ENCODE measurements around the gene ADH7. TPM values are rescaled to one million over a fixed set of nuclear protein-coding genes. Genes with fewer than 3 reads are reported as not detected.

Gene ADH7
- total and polyA plus RNA-seq, 2 of the 8 experiments (the other 6 are each of a cell fraction or from before 2014, with no cell fraction given): not detected

- no peak overlapping the region for H2BK5ac ChIP-seq (ENCODE audit: low read depth, low read length)
Observed at GRCh38 chr4:99483636-99484035, 48.5 kb upstream of the ADH7 start.

More at GRCh38 chr4:99483636-99484035, 48.5 kb upstream of the ADH7 start:
- H3K79me1 ChIP-seq (ENCODE audit: low read depth, low read length): no peaks in the 10 kb centered on the region
- H2BK15ac ChIP-seq (ENCODE audit: low read length): no peak overlapping the region
- peaks cover 28 to 31% of the 10 kb centered on the region in 2 experiments for H3K9me3 ChIP-seq (ENCODE audit: insufficient read depth in 2 of 2, low read depth in 1 of 2, low read length in 1 of 2)
- FAIRE-seq (no peak), DNase-seq (ENCODE audit: low read depth in 1 of 2, low spot score in 2 of 2) (no peak)
- H3K14ac ChIP-seq (ENCODE audit: insufficient read length): no peak overlapping the region
- H3K4me2 ChIP-seq (ENCODE audit: insufficient read depth in 1 of 2, low read depth in 2 of 2, low read length in 2 of 2): no peak overlapping the region
- no peak overlapping the region for H4K8ac ChIP-seq (ENCODE audit: extremely low read depth, insufficient read depth, low read length)
- ChIA-PET CTCF (ENCODE audit: partially characterized antibody) (interaction anchor here (0.6 to 1.6 kb wide), 3 partner anchors 10 to 67 kb away, joined by 4 to 5 read pairs (median 4); no protein-coding TSS in a partner anchor), POLR2A (ENCODE audit: partially characterized antibody) (no interaction called here)
- H3K23me2 ChIP-seq (ENCODE audit: low read depth, low read length): no peaks in the 10 kb centered on the region
- no peak overlapping the region for H3K18ac ChIP-seq (ENCODE audit: extremely low read depth, low read length)
- H4K5ac ChIP-seq (ENCODE audit: insufficient read length, low read depth, low read length): no peak overlapping the region
- H3K36me3 ChIP-seq (ENCODE audit: control insufficient read depth in 2 of 4, insufficient read depth in 4 of 4, low read length in 3 of 4): no peaks in the 10 kb centered on the region; a peak in 1 of 8 replicates
- no peak overlapping the region for H3K56ac ChIP-seq (replicated peaks; ENCODE audit: insufficient read length, low read depth, low read length)
- H4K20me1 ChIP-seq (replicated peaks in 1 of 2; ENCODE audit: control insufficient read depth in 1 of 2, insufficient read depth in 2 of 2, low read length in 2 of 2): no peaks in the 10 kb centered on the region
- TF ChIP-seq CBX5 (IDR thresholded peaks at IDR 0.05; ENCODE audit: low read depth, low read length): no peak
- TF ChIP-seq CEBPB (IDR thresholded peaks at IDR 0.05; ENCODE audit: low read depth, low read length): no peak
- TF ChIP-seq BCL11A (IDR thresholded peaks at IDR 0.05; ENCODE audit: low read depth in 2 of 2, low read length in 2 of 2): no peak
- no peak for TF ChIP-seq CTCF (IDR thresholded peaks at IDR 0.05; ENCODE audit: control extremely low read depth in 1 of 3, insufficient read depth in 1 of 3, low read depth in 1 of 3, low read length in 3 of 3)
- no peak for TF ChIP-seq HDAC2 (IDR thresholded peaks at IDR 0.05; ENCODE audit: borderline replicate concordance in 1 of 2, low read depth in 2 of 2, low read length in 2 of 2)
- TF ChIP-seq NRF1 (IDR thresholded peaks at IDR 0.05; ENCODE audit: low read depth, low read length): no peak
- no peak for TF ChIP-seq SIN3A (conservative IDR thresholded peaks at IDR 0.05 in 1 of 2, IDR thresholded peaks at IDR 0.05 in 1 of 2; ENCODE audit: low read depth in 1 of 2, low read length in 2 of 2)
- H3K9ac ChIP-seq (replicated peaks in 1 of 4; ENCODE audit: extremely low read depth in 1 of 4, low read depth in 3 of 4, low read length in 3 of 4): no peak overlapping the region
- no peak overlapping the region for H2BK20ac ChIP-seq (ENCODE audit: low read length)
- WGBS, 2 experiments (ENCODE audit: extremely low coverage in 1 of 2, insufficient coverage in 1 of 2, insufficient read length in 1 of 2, insufficient replicate concordance in 2 of 2, low coverage in 1 of 2, low lambda C conversion rate in 2 of 2, missing lambda C conversion rate in 1 of 2): 75% methylated on average over 1 of the region's 1 CpG; no CpG with 5 or more reads in 1 of the 2 experiments
- no peak overlapping the region for H2AFZ ChIP-seq (ENCODE audit: low read length)
- no peaks in the 10 kb centered on the region for H3K27me3 ChIP-seq (replicated peaks in 1 of 4; ENCODE audit: control insufficient read depth in 3 of 4, extremely low read depth in 1 of 4, insufficient read depth in 3 of 4, low read length in 3 of 4)
- no peak overlapping the region for H3K27ac ChIP-seq (ENCODE audit: low read depth, low read length)
- no peak overlapping the region for H2BK120ac ChIP-seq (replicated peaks; ENCODE audit: low read depth, low read length)
- no peaks in the 10 kb centered on the region for H3K79me2 ChIP-seq (ENCODE audit: control insufficient read depth in 1 of 2, insufficient read depth in 2 of 2, low read length in 2 of 2)
- no peak overlapping the region for H4K91ac ChIP-seq (replicated peaks; ENCODE audit: insufficient read length, low read length)
- H3K23ac ChIP-seq (ENCODE audit: insufficient read length): no peak overlapping the region
- no peak overlapping the region for H2BK12ac ChIP-seq (ENCODE audit: low read depth, low read length)
- H3K4ac ChIP-seq (replicated peaks; ENCODE audit: insufficient read length, low read depth, low read length): no peak overlapping the region
- H3K4me1 ChIP-seq (replicated peaks in 1 of 4; ENCODE audit: control insufficient read depth in 3 of 4, insufficient read depth in 4 of 4, low read length in 3 of 4): no peaks in the 10 kb centered on the region
- H3K4me3 ChIP-seq (ENCODE audit: extremely low read depth in 1 of 4, insufficient read depth in 2 of 4, low read depth in 3 of 4, low read length in 4 of 4): no peak overlapping the region
- no peak overlapping the region for H2AK5ac ChIP-seq (ENCODE audit: low read depth, low read length)

All from H1 (cell line).